Astrocyte (in vitro differentiated cells and primary cell): ENCODE data around the gene ZNF362.

ENCODE experiments used
- CTCF ChIP-seq: IDR thresholded peaks from 2 replicates; pipeline ENCODE4 v1.5.1; 2011; ENCODE audit warnings: low read depth, mild to moderate bottlenecking, inconsistent platforms, low read length, moderate library complexity; ENCODE audit not compliant: insufficient read depth
- EZH2 ChIP-seq: IDR thresholded peaks from 2 replicates; pipeline ENCODE4 v1.6.1; 2012; ENCODE audit warnings: mild to moderate bottlenecking, low read length, inconsistent platforms; ENCODE audit not compliant: insufficient read depth

GRCh38 chr1:33250724-33251123 lies 5.6 kb upstream of the ZNF362 start:
- TF ChIP-seq CTCF: no peak
- TF ChIP-seq EZH2: no peak
